WTC11 (cell line): ENCODE results near the gene ZMIZ1. TPM values are rescaled to one million over a fixed set of nuclear protein-coding genes. Genes with fewer than 3 reads are reported as not detected.

Experiments
- ATAC-seq: fragments of 200-7000 bp; cut with Tn5 transposase; 2 replicates; pipeline ENCODE4 v1.10.0; 2021; ENCODE audit warnings: mild to moderate bottlenecking, moderate library complexity
- CTCF ChIA-PET: fragments of 300-600 bp; sonication (Branson Sonifier 250); formaldehyde crosslinking; loops from one replicate; lab custom pipeline; 2021; ENCODE audit warnings: antibody characterized with exemption; lab: Charles Lee
- POLR2A ChIA-PET: fragments of 350-600 bp; sonication (Branson Sonifier 250); formaldehyde crosslinking; loops from one replicate; lab custom pipeline; 2021; ENCODE audit warnings: antibody characterized with exemption; lab: Charles Lee
- DNase-seq: peaks from one replicate; pipeline ENCODE4 v3.0.0; 2021; ENCODE audit warnings: low spot score
- H3K27ac Mint-ChIP-seq: 2 replicates; pipeline ENCODE4 v1.8.0; 2021; ENCODE audit warnings: mixed read lengths
- H3K27me3 Mint-ChIP-seq: 2 replicates; pipeline ENCODE4 v1.8.0; 2021; ENCODE audit warnings: low read depth, mild to moderate bottlenecking, moderate library complexity, mixed read lengths
- H3K36me3 Mint-ChIP-seq: 2 replicates; pipeline ENCODE4 v1.8.0; 2021; ENCODE audit warnings: mixed read lengths
- H3K4me1 Mint-ChIP-seq: 2 replicates; pipeline ENCODE4 v1.8.0; 2022; ENCODE audit warnings: mixed read lengths
- H3K4me3 Mint-ChIP-seq: 2 replicates; pipeline ENCODE4 v1.8.0; 2021; ENCODE audit warnings: mild to moderate bottlenecking, moderate library complexity, mixed read lengths
- H3K9me3 Mint-ChIP-seq: 2 replicates; pipeline ENCODE4 v1.8.0; 2021; ENCODE audit warnings: mixed read lengths
- CBFB ChIP-seq: sonication (generic); formaldehyde crosslinking; IDR thresholded peaks from 2 replicates; pipeline ENCODE4 v1.8.1; 2022; ENCODE audit warnings: mild to moderate bottlenecking, low read depth, missing genetic modification reagents
- GABPB1 ChIP-seq: sonication (generic); formaldehyde crosslinking; IDR thresholded peaks from 2 replicates; pipeline ENCODE4 v1.8.1; 2023; ENCODE audit warnings: mild to moderate bottlenecking, missing genetic modification reagents
- IRF2 ChIP-seq: sonication (generic); formaldehyde crosslinking; IDR thresholded peaks from 2 replicates; pipeline ENCODE4 v1.8.0; 2022; ENCODE audit warnings: low read depth, missing genetic modification reagents, borderline replicate concordance
- NR1H2 ChIP-seq: sonication (generic); formaldehyde crosslinking; IDR thresholded peaks from 2 replicates; pipeline ENCODE4 v1.9.0; 2021; ENCODE audit warnings: mild to moderate bottlenecking, moderate library complexity, missing genetic modification reagents
- SP1 ChIP-seq: sonication (generic); formaldehyde crosslinking; conservative IDR thresholded peaks from 2 replicates; pipeline ENCODE4 v1.8.1; 2022; ENCODE audit warnings: missing genetic modification reagents
- TEAD1 ChIP-seq: sonication (generic); formaldehyde crosslinking; IDR thresholded peaks from 2 replicates; pipeline ENCODE4 v1.8.0; 2022; ENCODE audit warnings: mild to moderate bottlenecking, missing genetic modification reagents
- TP53 ChIP-seq: sonication (generic); formaldehyde crosslinking; IDR thresholded peaks from 2 replicates; pipeline ENCODE4 v1.8.1; 2023; ENCODE audit warnings: mild to moderate bottlenecking, missing genetic modification reagents
- ZNF219 ChIP-seq: sonication (generic); formaldehyde crosslinking; IDR thresholded peaks from 2 replicates; pipeline ENCODE4 v1.8.0; 2023; ENCODE audit warnings: missing genetic modification reagents, mild to moderate bottlenecking, borderline replicate concordance
- ZNF263 ChIP-seq: sonication (generic); formaldehyde crosslinking; IDR thresholded peaks from 2 replicates; pipeline ENCODE4 v1.8.1; 2022; ENCODE audit warnings: low read depth, mild to moderate bottlenecking, moderate library complexity, missing genetic modification reagents
- ZNF317 ChIP-seq: sonication (generic); formaldehyde crosslinking; IDR thresholded peaks from 2 replicates; pipeline ENCODE4 v1.8.1; 2023; ENCODE audit warnings: low read depth, mild to moderate bottlenecking, moderate library complexity, missing genetic modification reagents, borderline replicate concordance
- ZNF423 ChIP-seq: fragments of 250-450 bp; sonication (Bioruptor Pico); IDR thresholded peaks from 2 replicates; pipeline ENCODE4 v2.1.2; 2022; ENCODE audit warnings: mild to moderate bottlenecking, moderate library complexity
- total RNA-seq: library from RNA; stranded (reverse); gene quantifications from 3 replicates; pipeline ENCODE4 v1.2.3, GENCODE V29; 2021
- TF ChIP-seq, protein P1 (sequence below): fragments of 250-450 bp; sonication (Bioruptor Pico); IDR thresholded peaks from 2 replicates; pipeline ENCODE4 v1.8.0; 2021; ENCODE audit warnings: mild to moderate bottlenecking
- TF ChIP-seq, protein P2 (sequence below): sonication (generic); formaldehyde crosslinking; IDR thresholded peaks from 2 replicates; pipeline ENCODE4 v1.8.0; 2022; ENCODE audit warnings: mild to moderate bottlenecking, missing genetic modification reagents
- TF ChIP-seq, protein P3 (sequence below): sonication (generic); formaldehyde crosslinking; IDR thresholded peaks from 2 replicates; pipeline ENCODE4 v1.8.0; 2023; ENCODE audit warnings: missing genetic modification reagents, mild to moderate bottlenecking, borderline replicate concordance
- TF ChIP-seq, protein P4 (sequence below): fragments of 250-450 bp; sonication (Bioruptor Pico); IDR thresholded peaks from 2 replicates; pipeline ENCODE4 v1.9.0; 2021; ENCODE audit warnings: mild to moderate bottlenecking
- TF ChIP-seq, protein P5 (sequence below): fragments of 250-450 bp; sonication (Bioruptor Pico); IDR thresholded peaks from 2 replicates; pipeline ENCODE4 v1.9.0; 2021; ENCODE audit warnings: mild to moderate bottlenecking, borderline replicate concordance
- TF ChIP-seq, protein P6 (sequence below): sonication (generic); formaldehyde crosslinking; IDR thresholded peaks from 2 replicates; pipeline ENCODE4 v1.8.0; 2022; ENCODE audit warnings: missing genetic modification reagents
- TF ChIP-seq, protein P7 (sequence below): fragments of 250-450 bp; sonication (Bioruptor Pico); IDR thresholded peaks from 2 replicates; pipeline ENCODE4 v1.9.0; 2021; ENCODE audit warnings: moderate library complexity, mild to moderate bottlenecking, inconsistent platforms, borderline replicate concordance

Gene ZMIZ1
- total RNA-seq, 1 experiment from 2014 or later = 44.4 TPM

DNA sequence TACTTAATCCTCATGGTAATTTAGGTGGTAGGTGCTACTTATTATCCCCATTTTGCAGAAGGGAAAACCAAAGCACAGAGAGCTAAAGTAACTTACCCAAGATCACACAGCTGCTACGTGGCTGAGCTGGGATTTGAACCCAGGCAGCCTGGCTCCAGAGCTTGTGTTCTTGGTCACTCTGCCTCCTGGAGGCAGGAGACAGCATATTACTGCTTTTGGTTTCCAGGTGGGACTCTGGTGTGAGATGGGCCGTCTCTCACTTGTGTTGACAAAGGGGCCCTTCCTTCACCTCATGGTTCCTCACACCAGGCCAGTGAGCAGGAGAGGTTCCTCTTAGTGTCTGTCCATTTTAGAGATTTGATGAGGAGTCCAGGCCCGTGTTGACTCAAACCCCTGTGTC is 198.7 kb downstream of the ZMIZ1 start:
- ATAC-seq (no peak), DNase-seq (no peak)
- TF ChIP-seq, protein P1, sequence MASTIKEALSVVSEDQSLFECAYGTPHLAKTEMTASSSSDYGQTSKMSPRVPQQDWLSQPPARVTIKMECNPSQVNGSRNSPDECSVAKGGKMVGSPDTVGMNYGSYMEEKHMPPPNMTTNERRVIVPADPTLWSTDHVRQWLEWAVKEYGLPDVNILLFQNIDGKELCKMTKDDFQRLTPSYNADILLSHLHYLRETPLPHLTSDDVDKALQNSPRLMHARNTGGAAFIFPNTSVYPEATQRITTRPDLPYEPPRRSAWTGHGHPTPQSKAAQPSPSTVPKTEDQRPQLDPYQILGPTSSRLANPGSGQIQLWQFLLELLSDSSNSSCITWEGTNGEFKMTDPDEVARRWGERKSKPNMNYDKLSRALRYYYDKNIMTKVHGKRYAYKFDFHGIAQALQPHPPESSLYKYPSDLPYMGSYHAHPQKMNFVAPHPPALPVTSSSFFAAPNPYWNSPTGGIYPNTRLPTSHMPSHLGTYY = no peak
- no peak for TF ChIP-seq IRF2
- TF ChIP-seq, protein P2, sequence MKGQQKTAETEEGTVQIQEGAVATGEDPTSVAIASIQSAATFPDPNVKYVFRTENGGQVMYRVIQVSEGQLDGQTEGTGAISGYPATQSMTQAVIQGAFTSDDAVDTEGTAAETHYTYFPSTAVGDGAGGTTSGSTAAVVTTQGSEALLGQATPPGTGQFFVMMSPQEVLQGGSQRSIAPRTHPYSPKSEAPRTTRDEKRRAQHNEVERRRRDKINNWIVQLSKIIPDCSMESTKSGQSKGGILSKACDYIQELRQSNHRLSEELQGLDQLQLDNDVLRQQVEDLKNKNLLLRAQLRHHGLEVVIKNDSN (CRISPR knock-in tag) = no peak
- no peak for TF ChIP-seq ZNF263 (CRISPR knock-in tag)
- TF ChIP-seq, protein P3, sequence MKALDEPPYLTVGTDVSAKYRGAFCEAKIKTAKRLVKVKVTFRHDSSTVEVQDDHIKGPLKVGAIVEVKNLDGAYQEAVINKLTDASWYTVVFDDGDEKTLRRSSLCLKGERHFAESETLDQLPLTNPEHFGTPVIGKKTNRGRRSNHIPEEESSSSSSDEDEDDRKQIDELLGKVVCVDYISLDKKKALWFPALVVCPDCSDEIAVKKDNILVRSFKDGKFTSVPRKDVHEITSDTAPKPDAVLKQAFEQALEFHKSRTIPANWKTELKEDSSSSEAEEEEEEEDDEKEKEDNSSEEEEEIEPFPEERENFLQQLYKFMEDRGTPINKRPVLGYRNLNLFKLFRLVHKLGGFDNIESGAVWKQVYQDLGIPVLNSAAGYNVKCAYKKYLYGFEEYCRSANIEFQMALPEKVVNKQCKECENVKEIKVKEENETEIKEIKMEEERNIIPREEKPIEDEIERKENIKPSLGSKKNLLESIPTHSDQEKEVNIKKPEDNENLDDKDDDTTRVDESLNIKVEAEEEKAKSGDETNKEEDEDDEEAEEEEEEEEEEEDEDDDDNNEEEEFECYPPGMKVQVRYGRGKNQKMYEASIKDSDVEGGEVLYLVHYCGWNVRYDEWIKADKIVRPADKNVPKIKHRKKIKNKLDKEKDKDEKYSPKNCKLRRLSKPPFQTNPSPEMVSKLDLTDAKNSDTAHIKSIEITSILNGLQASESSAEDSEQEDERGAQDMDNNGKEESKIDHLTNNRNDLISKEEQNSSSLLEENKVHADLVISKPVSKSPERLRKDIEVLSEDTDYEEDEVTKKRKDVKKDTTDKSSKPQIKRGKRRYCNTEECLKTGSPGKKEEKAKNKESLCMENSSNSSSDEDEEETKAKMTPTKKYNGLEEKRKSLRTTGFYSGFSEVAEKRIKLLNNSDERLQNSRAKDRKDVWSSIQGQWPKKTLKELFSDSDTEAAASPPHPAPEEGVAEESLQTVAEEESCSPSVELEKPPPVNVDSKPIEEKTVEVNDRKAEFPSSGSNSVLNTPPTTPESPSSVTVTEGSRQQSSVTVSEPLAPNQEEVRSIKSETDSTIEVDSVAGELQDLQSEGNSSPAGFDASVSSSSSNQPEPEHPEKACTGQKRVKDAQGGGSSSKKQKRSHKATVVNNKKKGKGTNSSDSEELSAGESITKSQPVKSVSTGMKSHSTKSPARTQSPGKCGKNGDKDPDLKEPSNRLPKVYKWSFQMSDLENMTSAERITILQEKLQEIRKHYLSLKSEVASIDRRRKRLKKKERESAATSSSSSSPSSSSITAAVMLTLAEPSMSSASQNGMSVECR = no peak
- TF ChIP-seq, protein P4, sequence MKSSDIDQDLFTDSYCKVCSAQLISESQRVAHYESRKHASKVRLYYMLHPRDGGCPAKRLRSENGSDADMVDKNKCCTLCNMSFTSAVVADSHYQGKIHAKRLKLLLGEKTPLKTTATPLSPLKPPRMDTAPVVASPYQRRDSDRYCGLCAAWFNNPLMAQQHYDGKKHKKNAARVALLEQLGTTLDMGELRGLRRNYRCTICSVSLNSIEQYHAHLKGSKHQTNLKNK (CRISPR knock-in tag) = no peak
- no peak for TF ChIP-seq GABPB1 (CRISPR knock-in tag)
- TF ChIP-seq TEAD1 = no peak
- no peak for TF ChIP-seq CBFB (CRISPR knock-in tag)
- Mint-ChIP-seq H3K27me3 (no peaks in the 10 kb centered on the region), H3K9me3 (no peaks in the 10 kb centered on the region), H3K4me3 (no peak overlapping the region), H3K27ac (no peak overlapping the region), H3K36me3 (no peaks in the 10 kb centered on the region; the same call in 1 of the 2 replicates), H3K4me1 (peaks cover 11% of the 10 kb centered on the region)
- POLR2A ChIA-PET = no interaction called here
- CTCF ChIA-PET = interaction anchor here (0.7 to 1.3 kb wide), 4 partner anchors 10 to 28 kb away, joined by 3 to 5 read pairs (median 4); no protein-coding TSS in a partner anchor

DNA sequence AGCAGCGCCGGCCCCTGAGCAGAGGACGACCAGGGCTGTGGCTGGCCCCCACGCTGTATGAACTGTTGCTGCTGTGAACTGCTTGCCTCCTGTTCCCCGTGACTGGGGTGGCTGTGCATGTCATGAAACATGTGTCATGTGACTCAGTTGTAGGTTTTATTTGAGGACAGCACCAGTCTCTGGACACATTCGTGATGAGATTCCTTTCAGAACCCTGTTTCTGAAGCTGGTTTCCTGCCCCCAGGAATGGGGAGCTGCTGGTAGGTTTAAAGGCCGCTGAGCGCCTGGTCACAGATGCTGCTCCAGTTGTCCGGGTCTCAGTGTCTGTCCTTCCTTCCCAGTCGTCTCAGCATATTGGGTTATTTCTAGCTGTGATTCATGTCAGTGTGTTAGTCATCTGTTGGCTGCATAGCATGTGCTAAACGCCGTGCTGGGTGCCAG is 199.4 kb downstream of the ZMIZ1 start:
- ATAC-seq = no peak
- no peaks in the 10 kb centered on the region for H3K27me3 Mint-ChIP-seq
- H3K27ac Mint-ChIP-seq = 0 out of 2 replicates have a peak overlapping the region, but pooled peaks have one; percentile 79
- CTCF ChIA-PET = interaction anchor here (1.1 kb wide), 1 partner anchor 13 kb away, joined by 3 read pairs; no protein-coding TSS in a partner anchor
- no peak for DNase-seq
- H3K4me1 Mint-ChIP-seq = peaks cover 11% of the 10 kb centered on the region
- POLR2A ChIA-PET = no interaction called here
- H3K9me3 Mint-ChIP-seq = no peaks in the 10 kb centered on the region
- H3K4me3 Mint-ChIP-seq = no peak overlapping the region
- no peaks in the 10 kb centered on the region; the same call in 1 of the 2 replicates for H3K36me3 Mint-ChIP-seq
- TF ChIP-seq, protein P5, sequence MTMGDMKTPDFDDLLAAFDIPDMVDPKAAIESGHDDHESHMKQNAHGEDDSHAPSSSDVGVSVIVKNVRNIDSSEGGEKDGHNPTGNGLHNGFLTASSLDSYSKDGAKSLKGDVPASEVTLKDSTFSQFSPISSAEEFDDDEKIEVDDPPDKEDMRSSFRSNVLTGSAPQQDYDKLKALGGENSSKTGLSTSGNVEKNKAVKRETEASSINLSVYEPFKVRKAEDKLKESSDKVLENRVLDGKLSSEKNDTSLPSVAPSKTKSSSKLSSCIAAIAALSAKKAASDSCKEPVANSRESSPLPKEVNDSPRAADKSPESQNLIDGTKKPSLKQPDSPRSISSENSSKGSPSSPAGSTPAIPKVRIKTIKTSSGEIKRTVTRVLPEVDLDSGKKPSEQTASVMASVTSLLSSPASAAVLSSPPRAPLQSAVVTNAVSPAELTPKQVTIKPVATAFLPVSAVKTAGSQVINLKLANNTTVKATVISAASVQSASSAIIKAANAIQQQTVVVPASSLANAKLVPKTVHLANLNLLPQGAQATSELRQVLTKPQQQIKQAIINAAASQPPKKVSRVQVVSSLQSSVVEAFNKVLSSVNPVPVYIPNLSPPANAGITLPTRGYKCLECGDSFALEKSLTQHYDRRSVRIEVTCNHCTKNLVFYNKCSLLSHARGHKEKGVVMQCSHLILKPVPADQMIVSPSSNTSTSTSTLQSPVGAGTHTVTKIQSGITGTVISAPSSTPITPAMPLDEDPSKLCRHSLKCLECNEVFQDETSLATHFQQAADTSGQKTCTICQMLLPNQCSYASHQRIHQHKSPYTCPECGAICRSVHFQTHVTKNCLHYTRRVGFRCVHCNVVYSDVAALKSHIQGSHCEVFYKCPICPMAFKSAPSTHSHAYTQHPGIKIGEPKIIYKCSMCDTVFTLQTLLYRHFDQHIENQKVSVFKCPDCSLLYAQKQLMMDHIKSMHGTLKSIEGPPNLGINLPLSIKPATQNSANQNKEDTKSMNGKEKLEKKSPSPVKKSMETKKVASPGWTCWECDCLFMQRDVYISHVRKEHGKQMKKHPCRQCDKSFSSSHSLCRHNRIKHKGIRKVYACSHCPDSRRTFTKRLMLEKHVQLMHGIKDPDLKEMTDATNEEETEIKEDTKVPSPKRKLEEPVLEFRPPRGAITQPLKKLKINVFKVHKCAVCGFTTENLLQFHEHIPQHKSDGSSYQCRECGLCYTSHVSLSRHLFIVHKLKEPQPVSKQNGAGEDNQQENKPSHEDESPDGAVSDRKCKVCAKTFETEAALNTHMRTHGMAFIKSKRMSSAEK (CRISPR knock-in tag) = no peak
- TF ChIP-seq ZNF423 (CRISPR knock-in tag) (no peak), TP53 (CRISPR knock-in tag) (no peak), SP1 (CRISPR knock-in tag) (no peak), ZNF317 (no peak), ZNF219 (no peak), NR1H2 (CRISPR knock-in tag) (no peak)
- TF ChIP-seq, protein P6, sequence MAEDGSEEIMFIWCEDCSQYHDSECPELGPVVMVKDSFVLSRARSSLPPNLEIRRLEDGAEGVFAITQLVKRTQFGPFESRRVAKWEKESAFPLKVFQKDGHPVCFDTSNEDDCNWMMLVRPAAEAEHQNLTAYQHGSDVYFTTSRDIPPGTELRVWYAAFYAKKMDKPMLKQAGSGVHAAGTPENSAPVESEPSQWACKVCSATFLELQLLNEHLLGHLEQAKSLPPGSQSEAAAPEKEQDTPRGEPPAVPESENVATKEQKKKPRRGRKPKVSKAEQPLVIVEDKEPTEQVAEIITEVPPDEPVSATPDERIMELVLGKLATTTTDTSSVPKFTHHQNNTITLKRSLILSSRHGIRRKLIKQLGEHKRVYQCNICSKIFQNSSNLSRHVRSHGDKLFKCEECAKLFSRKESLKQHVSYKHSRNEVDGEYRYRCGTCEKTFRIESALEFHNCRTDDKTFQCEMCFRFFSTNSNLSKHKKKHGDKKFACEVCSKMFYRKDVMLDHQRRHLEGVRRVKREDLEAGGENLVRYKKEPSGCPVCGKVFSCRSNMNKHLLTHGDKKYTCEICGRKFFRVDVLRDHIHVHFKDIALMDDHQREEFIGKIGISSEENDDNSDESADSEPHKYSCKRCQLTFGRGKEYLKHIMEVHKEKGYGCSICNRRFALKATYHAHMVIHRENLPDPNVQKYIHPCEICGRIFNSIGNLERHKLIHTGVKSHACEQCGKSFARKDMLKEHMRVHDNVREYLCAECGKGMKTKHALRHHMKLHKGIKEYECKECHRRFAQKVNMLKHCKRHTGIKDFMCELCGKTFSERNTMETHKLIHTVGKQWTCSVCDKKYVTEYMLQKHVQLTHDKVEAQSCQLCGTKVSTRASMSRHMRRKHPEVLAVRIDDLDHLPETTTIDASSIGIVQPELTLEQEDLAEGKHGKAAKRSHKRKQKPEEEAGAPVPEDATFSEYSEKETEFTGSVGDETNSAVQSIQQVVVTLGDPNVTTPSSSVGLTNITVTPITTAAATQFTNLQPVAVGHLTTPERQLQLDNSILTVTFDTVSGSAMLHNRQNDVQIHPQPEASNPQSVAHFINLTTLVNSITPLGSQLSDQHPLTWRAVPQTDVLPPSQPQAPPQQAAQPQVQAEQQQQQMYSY (CRISPR knock-in tag) = no peak
- TF ChIP-seq, protein P2 (CRISPR knock-in tag) = no peak
- TF ChIP-seq, protein P7, sequence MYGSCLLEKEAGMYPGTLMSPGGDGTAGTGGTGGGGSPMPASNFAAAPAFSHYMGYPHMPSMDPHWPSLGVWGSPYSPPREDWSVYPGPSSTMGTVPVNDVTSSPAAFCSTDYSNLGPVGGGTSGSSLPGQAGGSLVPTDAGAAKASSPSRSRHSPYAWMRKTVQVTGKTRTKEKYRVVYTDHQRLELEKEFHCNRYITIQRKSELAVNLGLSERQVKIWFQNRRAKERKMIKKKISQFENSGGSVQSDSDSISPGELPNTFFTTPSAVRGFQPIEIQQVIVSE (CRISPR knock-in tag) = no peak
